Loucy (cell line): ENCODE data around the gene AQP3.

ENCODE experiments used
- H2AFZ ChIP-seq: fragments of 200-600 bp; sonication (generic); 2 replicates; pipeline ENCODE4 v1.6.0; 2016; ENCODE audit warnings: antibody characterized with exemption, mild to moderate bottlenecking, low read length, moderate library complexity
- H3F3A ChIP-seq: fragments of 200-600 bp; 2 replicates; pipeline ENCODE4 v1.6.0; 2016; ENCODE audit warnings: antibody characterized with exemption, low read depth, mild to moderate bottlenecking
- H3K27me3 ChIP-seq: fragments of 200-600 bp; sonication (generic); 2 replicates; pipeline ENCODE4 v1.6.1; 2014; ENCODE audit warnings: low read length, mild to moderate bottlenecking; ENCODE audit not compliant: insufficient read depth, poor library complexity, severe bottlenecking
- H3K36me3 ChIP-seq: fragments of 200-600 bp; sonication (generic); 2 replicates; pipeline ENCODE4 v1.6.1; 2016; ENCODE audit warnings: low read length; ENCODE audit not compliant: insufficient read depth
- H3K4me1 ChIP-seq: fragments of 200-600 bp; sonication (generic); 2 replicates; pipeline ENCODE4 v1.5.1; 2014; ENCODE audit warnings: low read length, mild to moderate bottlenecking; ENCODE audit not compliant: insufficient read depth, poor library complexity, severe bottlenecking
- H3K4me2 ChIP-seq: fragments of 200-600 bp; sonication (generic); 2 replicates; pipeline ENCODE4 v1.6.0; 2014; ENCODE audit warnings: antibody characterized with exemption, low read length, low read depth, mild to moderate bottlenecking; ENCODE audit not compliant: poor library complexity, severe bottlenecking
- H3K4me3 ChIP-seq: fragments of 200-600 bp; sonication (generic); 2 replicates; pipeline ENCODE4 v1.5.1; 2014; ENCODE audit warnings: low read length, mild to moderate bottlenecking, mixed read lengths; ENCODE audit not compliant: poor library complexity, severe bottlenecking
- H3K79me2 ChIP-seq: fragments of 200-600 bp; sonication (generic); 2 replicates; pipeline ENCODE4 v1.6.1; 2014; ENCODE audit warnings: low read length; ENCODE audit not compliant: insufficient read depth
- H3K9ac ChIP-seq: fragments of 200-600 bp; sonication (generic); 2 replicates; pipeline ENCODE4 v1.6.0; 2014; ENCODE audit warnings: mild to moderate bottlenecking, low read depth, low read length, moderate library complexity; ENCODE audit not compliant: poor library complexity, severe bottlenecking
- H3K9me2 ChIP-seq: fragments of 200-600 bp; sonication (generic); replicated peaks from 2 replicates; pipeline ENCODE4 v1.6.1; 2016; ENCODE audit warnings: low read depth, low read length, mixed read lengths
- H3K9me3 ChIP-seq: fragments of 200-600 bp; sonication (generic); 2 replicates; pipeline ENCODE4 v1.6.1; 2014; ENCODE audit warnings: mild to moderate bottlenecking, antibody characterized with exemption, low read length, low read depth; ENCODE audit not compliant: insufficient read depth
- H4K20me1 ChIP-seq: fragments of 200-600 bp; sonication (generic); 2 replicates; pipeline ENCODE4 v1.6.0; 2014; ENCODE audit warnings: antibody characterized with exemption, low read length, mild to moderate bottlenecking; ENCODE audit not compliant: insufficient read depth, poor library complexity, severe bottlenecking
- EZH2phosphoT487 ChIP-seq: fragments of 200-600 bp; IDR thresholded peaks from 2 replicates; pipeline ENCODE4 v1.6.1; 2018; ENCODE audit warnings: antibody characterized with exemption, mild to moderate bottlenecking, moderate library complexity, borderline replicate concordance
- TF ChIP-seq, protein P1 (sequence below): fragments of 200-600 bp; sonication (generic); conservative IDR thresholded peaks from 2 replicates; pipeline ENCODE4 v1.5.1; 2014; ENCODE audit warnings: mild to moderate bottlenecking, antibody characterized with exemption, low read length

Gene AQP3

DNA sequence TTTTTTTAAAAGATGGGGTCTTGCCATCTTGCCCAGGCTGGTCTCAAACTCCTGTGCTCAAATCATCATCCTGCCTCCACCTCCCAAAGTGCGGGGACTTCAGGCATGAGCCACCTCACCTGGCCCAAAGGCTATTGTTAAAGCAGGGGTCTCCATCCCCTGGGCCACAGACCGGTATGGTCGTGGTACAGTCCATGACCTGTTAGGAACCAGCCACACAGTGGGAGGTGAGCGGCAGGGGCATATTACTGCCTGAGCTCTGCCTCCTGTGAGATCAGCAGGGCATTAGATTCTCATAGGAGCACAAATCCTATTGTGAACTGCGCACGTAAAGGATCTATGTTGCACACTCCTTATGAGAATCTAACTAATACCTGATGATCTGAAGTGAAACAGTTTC is 33.6 kb upstream of the AQP3 start:
- Histone ChIP-seq H3F3A (no peaks in the 10 kb centered on the region), H3K4me2 (no peak overlapping the region), H3K4me1 (no peaks in the 10 kb centered on the region), H3K9ac (no peak overlapping the region), H3K79me2 (no peaks in the 10 kb centered on the region), H3K9me2 (no peaks in the 10 kb centered on the region), H4K20me1 (no peaks in the 10 kb centered on the region), H3K9me3 (no peaks in the 10 kb centered on the region), H3K27me3 (no peaks in the 10 kb centered on the region), H3K4me3 (no peak overlapping the region), H3K36me3 (peaks cover 4% of the 10 kb centered on the region; the same call in 1 of the 2 replicates), H2AFZ (no peak overlapping the region)
- TF ChIP-seq, protein P1, sequence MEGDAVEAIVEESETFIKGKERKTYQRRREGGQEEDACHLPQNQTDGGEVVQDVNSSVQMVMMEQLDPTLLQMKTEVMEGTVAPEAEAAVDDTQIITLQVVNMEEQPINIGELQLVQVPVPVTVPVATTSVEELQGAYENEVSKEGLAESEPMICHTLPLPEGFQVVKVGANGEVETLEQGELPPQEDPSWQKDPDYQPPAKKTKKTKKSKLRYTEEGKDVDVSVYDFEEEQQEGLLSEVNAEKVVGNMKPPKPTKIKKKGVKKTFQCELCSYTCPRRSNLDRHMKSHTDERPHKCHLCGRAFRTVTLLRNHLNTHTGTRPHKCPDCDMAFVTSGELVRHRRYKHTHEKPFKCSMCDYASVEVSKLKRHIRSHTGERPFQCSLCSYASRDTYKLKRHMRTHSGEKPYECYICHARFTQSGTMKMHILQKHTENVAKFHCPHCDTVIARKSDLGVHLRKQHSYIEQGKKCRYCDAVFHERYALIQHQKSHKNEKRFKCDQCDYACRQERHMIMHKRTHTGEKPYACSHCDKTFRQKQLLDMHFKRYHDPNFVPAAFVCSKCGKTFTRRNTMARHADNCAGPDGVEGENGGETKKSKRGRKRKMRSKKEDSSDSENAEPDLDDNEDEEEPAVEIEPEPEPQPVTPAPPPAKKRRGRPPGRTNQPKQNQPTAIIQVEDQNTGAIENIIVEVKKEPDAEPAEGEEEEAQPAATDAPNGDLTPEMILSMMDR = no peak
- TF ChIP-seq EZH2phosphoT487 = no peak

GRCh38 chr9:33480106-33480505 is 32.7 kb upstream of the AQP3 start:
- Histone ChIP-seq H3K9me2 (no peaks in the 10 kb centered on the region), H3K9me3 (no peaks in the 10 kb centered on the region), H3K4me2 (no peak overlapping the region), H4K20me1 (no peaks in the 10 kb centered on the region), H3K4me1 (no peaks in the 10 kb centered on the region), H3K27me3 (no peaks in the 10 kb centered on the region), H3K9ac (no peak overlapping the region), H3K36me3 (peaks cover 4% of the 10 kb centered on the region; the same call in 1 of the 2 replicates), H3K79me2 (no peaks in the 10 kb centered on the region), H3K4me3 (no peak overlapping the region), H2AFZ (no peak overlapping the region), H3F3A (no peaks in the 10 kb centered on the region)
- TF ChIP-seq, protein P1 = no peak
- TF ChIP-seq EZH2phosphoT487 = no peak

- no peak overlapping the region for H3K4me3 ChIP-seq
- no peaks in the 10 kb centered on the region for H3K9me3 ChIP-seq
- H4K20me1 ChIP-seq = peaks cover 16% of the 10 kb centered on the region
- H3K27me3 ChIP-seq = no peaks in the 10 kb centered on the region
- H3F3A ChIP-seq = no peaks in the 10 kb centered on the region
- no peaks in the 10 kb centered on the region for H3K9me2 ChIP-seq
- no peak overlapping the region for H3K4me2 ChIP-seq
- H3K4me1 ChIP-seq = peaks cover 12% of the 10 kb centered on the region
- H3K36me3 ChIP-seq = peaks cover 9% of the 10 kb centered on the region; the same call in 1 of the 2 replicates
- H3K9ac ChIP-seq = no peak overlapping the region
- H2AFZ ChIP-seq = no peak overlapping the region
- TF ChIP-seq EZH2phosphoT487 = no peak
- TF ChIP-seq, protein P1 = no peak
- H3K79me2 ChIP-seq = peaks cover 27% of the 10 kb centered on the region
These were observed 29.1 kb upstream of the AQP3 start for GRCh38 chr9:33476503-33476902.
